Measurements from ENCODE around the gene MYO5B.
A peak's percentile ranks its signal among the peaks of the same experiment; 100 is the strongest.
"Not testable (repeated sequence)": the region's sequence is repeated elsewhere in the genome, so short reads cannot be mapped to it uniquely, and the experiment has no call there.

Gene MYO5B

GRCh38 chr18:49910019-49910418, 284.9 kb downstream of the MYO5B start:
- no peak for DNase-seq

DNA sequence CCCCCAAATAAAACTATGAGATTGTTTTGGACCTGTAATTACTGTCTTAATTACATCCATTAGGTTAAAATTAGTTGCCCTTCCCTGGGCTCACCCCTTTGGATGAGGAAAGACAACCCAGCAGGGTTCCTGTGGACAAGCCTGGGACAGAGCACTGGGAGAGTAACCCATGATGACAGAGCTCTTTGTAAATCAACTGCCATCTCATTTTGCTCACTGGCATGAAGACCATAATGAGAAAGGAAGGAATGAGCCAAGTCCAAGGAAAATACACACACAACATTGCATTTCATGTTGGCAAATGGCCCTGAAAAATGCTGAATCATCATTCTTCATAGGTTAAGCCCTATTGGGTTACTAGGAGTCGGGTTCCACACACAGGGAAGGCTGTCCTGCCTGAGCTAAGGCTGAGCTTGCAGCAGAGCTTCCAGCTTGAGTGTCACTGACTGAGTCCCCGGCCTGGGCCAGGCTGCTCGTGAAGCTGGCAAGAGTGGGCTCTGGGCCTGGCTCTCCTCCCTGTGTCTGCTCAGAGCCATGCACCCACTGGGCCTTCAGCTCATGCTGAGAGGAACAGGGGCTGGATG, 287.5 kb downstream of the MYO5B start:
- no peak for DNase-seq

- no peak for DNase-seq
These were observed 289.2 kb downstream of the MYO5B start for GRCh38 chr18:49905771-49906170.

GRCh38 chr18:49904871-49905555, 289.9 kb downstream of the MYO5B start:
- DNase-seq: no peak

DNA sequence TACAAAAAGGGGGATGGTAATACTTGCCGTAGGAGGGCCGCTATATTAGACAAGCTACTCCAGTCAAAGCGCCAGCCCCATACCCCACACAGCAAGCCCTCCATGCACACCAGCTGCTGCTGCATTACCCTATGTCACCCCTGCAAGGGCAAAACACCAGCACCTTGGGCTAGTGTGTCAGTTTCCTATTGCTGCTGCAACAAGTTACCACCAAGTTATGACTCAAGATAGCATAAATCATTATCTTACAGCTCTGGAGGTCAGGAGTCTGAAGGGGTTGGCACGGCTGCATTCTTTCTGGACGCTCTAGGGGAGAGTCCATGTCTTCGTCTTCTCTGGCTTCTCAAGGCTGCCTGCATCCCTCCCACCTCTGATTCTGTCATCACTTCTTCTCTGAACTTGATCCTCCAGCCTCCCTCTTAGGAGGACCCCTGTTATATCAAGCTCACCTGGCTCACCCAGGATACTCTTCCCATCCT, 293.0 kb downstream of the MYO5B start:
- DNase-seq: no peak

- no peak for DNase-seq
These were observed 295.2 kb downstream of the MYO5B start for GRCh38 chr18:49899657-49900330.

GRCh38 chr18:49898421-49898820, 296.5 kb downstream of the MYO5B start:
- DNase-seq: peak; percentile 58 to 74

DNA sequence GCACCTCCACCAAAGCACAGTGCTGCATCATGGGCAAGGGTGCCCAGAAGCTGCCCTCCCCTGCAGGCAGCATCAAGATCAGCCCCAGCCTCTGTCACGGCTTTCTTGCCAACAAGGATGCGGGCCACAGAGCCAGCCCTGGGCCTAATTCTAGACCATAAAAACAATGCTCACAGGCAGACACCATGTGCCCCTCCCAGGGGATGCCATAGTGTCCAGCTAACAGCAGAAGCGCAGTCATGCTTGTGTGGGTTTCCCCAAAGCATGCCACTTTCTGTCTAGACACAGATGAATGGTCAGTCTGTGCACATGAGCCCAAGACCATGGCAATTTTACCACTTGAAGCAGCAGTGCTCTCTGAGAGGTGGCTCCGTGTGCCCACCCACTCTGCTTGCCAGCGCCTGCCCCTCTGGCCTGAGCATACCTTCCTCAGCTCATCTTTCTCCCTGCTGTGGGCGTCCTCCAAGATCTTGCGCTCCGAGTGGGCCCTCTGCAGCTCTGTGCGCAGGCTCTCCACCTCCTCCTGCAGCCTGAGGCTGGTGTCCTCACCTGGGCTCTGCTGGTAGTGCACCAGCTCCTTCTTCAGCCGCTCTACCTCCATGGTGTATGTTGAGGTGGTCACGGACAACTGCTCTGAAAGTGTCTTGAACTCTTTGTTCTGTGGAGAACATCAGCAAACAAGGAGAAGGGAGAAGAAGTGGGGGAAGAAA, 300.3 kb downstream of the MYO5B start:
- DNase-seq: no peak

GRCh38 chr18:49893036-49893435, 301.9 kb downstream of the MYO5B start:
- DNase-seq: no peak

DNA sequence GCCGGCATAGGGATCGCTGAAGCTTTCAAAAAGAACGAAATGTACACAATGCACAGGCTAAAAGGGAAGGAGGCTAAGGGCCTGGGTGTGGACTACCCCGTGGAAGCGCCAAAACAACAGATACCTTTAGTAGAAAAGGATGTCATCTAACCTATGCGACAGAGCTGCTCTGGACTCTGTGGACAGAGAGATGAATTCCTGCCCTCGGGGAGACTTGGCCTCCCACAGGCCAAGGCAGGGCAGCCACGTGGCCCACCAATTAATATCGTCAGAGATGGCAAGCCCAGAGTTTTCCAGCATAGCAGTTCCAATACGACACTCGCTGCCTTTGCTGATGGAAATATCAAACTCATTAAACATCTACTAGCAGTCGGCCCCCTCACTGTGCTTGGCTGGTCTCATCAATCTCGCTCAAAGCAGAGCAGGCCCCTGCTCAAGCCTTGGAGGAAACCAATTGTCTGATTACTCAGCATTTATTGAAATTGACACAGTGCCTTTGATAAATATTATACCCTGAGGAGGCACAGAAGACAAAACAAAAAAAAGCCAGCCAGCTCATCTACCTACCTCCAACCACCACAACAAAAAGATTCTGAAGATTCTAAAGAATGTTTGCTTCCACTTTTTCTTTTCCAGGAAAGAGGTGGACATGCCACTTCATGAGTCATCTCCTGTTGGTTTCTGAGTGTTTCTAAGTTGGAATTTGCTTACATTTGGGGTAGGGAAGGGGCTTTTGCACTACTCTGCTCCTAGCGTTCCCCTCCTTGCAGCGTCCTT, 302.6 kb downstream of the MYO5B start:
- no peak for DNase-seq

DNA sequence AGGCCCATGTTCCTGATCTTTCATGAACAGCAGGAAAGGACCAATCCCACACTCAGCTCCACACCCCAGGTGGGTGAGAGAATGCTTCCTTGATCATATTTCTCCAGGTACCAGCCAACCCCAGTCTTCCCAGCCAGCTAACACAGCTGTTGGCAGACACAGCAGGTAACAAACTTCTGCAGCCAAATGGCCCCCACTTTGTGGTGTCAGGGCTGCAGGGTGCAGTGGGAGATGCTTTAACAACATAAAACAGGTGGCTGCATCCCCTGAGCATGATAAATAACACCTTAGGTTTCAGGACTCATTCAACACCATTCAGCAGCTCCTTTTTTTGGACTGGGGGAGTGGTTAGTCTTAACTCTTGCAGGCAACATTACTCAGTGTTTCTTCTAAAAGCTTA, 304.9 kb downstream of the MYO5B start:
- DNase-seq: no peak

GRCh38 chr18:49889552-49889951, 305.4 kb downstream of the MYO5B start:
- not testable (repeated sequence) for DNase-seq

DNA sequence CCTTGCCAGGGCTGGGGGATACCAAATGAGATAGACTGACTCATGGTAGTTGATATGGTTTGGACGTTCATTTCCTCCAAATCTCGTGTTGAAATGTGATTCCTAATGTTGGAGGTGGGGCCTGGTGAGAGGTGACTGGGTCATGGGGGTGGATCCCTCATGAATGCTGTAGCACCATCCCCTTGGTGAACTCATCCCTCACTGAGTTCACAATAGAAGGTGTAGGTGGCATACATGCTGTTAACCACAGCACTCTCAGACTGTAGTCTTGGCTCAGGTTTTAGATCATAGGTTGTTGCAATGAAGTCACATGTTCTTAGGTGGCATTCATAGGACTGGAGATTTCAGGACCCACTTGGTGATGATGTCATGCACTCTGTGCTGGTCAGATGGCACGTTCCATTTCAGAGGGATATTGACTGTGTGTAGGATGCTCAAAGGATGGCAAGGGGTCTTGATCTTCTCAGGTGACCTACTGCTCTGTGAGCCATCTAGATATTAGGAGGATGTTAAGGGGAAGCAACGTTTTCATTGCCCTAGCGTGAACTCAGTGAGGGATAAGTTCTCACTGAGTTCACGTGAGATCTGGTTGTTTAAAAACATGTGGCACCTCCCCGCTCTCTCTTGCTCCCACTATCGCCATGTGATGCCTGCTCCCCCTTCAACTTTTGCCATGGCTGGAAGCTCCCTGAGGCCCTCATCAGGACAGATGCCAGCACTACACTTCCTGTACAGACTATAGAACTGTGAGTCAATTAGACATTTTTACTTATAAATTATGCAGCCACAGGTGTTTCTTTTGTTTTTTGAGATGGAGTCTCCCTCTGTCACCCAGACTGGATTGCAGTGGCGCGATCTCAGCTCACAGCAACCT, 307.8 kb downstream of the MYO5B start:
- no peak for DNase-seq

- DNase-seq: no peak
These were observed 310.0 kb downstream of the MYO5B start for GRCh38 chr18:49884959-49885358.

GRCh38 chr18:49884465-49884864, 310.5 kb downstream of the MYO5B start:
- no peak for DNase-seq

- DNase-seq: no peak
These were observed 314.3 kb downstream of the MYO5B start for GRCh38 chr18:49880661-49881060.

- no peak for DNase-seq
These were observed 315.7 kb downstream of the MYO5B start for GRCh38 chr18:49879271-49879580.

DNA sequence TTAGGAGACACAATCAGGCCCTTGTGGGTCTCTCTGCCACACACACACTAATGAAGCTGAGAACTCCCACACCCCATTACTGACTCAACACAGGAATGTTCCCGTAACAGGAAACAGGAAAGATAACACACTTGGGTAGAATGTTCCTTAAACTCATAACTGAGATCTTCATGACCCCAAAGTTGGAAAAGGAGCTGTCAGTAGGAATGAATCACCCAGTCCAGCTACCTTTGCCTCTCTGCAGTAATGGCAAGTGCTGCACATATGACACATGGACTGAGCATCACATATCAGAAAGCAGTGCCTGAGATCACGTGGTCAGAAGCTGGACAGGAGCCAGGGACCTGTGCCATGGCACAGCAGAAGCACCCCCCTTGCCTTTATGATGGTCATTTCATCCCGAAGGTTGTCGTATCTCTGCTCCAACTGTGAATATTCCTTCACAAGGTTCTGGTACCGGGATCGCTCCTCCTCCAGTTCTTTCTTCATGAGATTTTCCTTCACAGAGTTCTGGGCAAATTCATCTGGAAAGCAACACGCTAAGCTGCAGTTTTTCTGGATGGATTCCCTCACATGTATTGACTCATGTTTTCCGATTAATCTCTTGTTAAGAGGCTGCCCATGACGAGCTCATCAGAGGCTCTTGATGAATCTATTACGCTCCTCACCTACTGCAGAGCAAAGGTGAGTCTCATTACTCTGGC, 316.2 kb downstream of the MYO5B start:
- no peak for DNase-seq

DNA sequence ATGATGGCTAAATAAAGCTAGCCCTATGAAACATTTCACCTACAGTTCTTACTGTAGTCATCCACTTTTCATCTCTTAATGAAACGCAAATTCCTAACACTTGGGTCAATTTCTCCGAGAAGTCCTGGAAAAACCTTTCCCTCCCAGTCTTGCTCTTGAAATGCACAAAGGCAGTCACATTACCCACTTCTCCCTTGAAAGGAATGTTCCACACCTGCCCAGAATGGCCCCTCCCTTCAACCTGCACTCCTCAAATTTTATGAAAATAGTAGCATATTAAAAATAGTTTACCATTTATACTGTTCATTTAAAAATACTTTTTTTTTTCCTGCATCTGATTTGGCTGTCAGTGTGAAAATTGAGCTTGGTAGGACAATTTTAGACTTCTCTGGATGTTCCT, 316.9 kb downstream of the MYO5B start:
- DNase-seq: no peak

GRCh38 chr18:49876536-49876935, 318.4 kb downstream of the MYO5B start:
- no peak for DNase-seq

DNA sequence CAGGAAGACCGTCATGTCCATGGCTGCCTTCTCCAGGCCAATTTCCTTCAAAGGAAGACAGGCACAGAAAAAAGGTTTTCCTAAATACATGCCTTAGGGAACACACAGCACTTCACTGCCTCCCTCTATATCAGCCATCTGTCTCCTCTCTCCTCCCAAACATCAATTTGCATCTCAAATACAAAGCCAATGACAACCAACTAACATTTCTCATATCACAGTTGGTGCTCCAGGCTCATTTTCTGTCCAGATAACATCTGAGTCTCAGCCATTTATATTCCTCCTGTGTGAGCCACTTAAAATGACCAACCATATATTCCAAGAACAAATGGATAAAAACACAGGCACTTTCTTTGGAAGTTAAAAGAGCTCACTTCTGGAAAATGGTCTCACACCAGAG, 319.2 kb downstream of the MYO5B start:
- no peak for DNase-seq

Measured in Kasumi-1 (cell line).